Neural crest cell (in vitro differentiated cells): ENCODE results near the gene PRRC2A. TPM values are rescaled to one million over a fixed set of nuclear protein-coding genes. Genes with fewer than 3 reads are reported as not detected.

ENCODE experiments used
- DNase-seq: peaks from one replicate; pipeline ENCODE4 v3.0.0; 2021; ENCODE audit warnings: low read depth, mixed read lengths, low spot score
- H3K27ac Mint-ChIP-seq: one replicate; pipeline ENCODE4 v1.8.0; 2021; ENCODE audit warnings: mild to moderate bottlenecking, mixed read lengths; ENCODE audit not compliant: unreplicated experiment
- H3K27me3 Mint-ChIP-seq: 2 replicates; pipeline ENCODE4 v1.8.0; 2021; ENCODE audit warnings: low read depth, mild to moderate bottlenecking, mixed read lengths
- H3K36me3 Mint-ChIP-seq: 2 replicates; pipeline ENCODE4 v1.8.0; 2021; ENCODE audit warnings: low read depth, mild to moderate bottlenecking, mixed read lengths
- H3K4me1 Mint-ChIP-seq: 2 replicates; pipeline ENCODE4 v1.8.0; 2021; ENCODE audit warnings: mixed read lengths
- H3K4me3 Mint-ChIP-seq: one replicate; pipeline ENCODE4 v1.8.0; 2021; ENCODE audit warnings: mild to moderate bottlenecking, mixed read lengths
- H3K9me3 Mint-ChIP-seq: 2 replicates; pipeline ENCODE4 v1.8.0; 2021; ENCODE audit warnings: mixed read lengths
- total RNA-seq: library from RNA; stranded (reverse); gene quantifications from 2 replicates; pipeline ENCODE4 v1.2.1, GENCODE V29; 2021
- TF ChIP-seq, protein P1 (sequence below): fragments of 200-600 bp; sonication (generic); conservative IDR thresholded peaks from 2 replicates; pipeline ENCODE4 v1.5.0; 2021; ENCODE audit warnings: antibody characterized with exemption, mild to moderate bottlenecking

PRRC2A gene
- total RNA-seq, 1 donor from 2014 or later: 356 TPM

DNA sequence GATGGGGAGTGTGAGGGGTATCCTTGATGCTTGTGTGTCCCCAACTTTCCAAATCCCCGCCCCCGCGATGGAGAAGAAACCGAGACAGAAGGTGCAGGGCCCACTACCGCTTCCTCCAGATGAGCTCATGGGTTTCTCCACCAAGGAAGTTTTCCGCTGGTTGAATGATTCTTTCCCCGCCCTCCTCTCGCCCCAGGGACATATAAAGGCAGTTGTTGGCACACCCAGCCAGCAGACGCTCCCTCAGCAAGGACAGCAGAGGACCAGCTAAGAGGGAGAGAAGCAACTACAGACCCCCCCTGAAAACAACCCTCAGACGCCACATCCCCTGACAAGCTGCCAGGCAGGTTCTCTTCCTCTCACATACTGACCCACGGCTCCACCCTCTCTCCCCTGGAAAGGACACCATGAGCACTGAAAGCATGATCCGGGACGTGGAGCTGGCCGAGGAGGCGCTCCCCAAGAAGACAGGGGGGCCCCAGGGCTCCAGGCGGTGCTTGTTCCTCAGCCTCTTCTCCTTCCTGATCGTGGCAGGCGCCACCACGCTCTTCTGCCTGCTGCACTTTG lies 45.1 kb upstream of the PRRC2A start, which contains the start of gene TNF:
TNF (plus strand) TSS at position 231 of the 567 bp plus-strand sequence; CDS start at position 408, 177 bp downstream.
- no peak for DNase-seq
- TF ChIP-seq, protein P1, sequence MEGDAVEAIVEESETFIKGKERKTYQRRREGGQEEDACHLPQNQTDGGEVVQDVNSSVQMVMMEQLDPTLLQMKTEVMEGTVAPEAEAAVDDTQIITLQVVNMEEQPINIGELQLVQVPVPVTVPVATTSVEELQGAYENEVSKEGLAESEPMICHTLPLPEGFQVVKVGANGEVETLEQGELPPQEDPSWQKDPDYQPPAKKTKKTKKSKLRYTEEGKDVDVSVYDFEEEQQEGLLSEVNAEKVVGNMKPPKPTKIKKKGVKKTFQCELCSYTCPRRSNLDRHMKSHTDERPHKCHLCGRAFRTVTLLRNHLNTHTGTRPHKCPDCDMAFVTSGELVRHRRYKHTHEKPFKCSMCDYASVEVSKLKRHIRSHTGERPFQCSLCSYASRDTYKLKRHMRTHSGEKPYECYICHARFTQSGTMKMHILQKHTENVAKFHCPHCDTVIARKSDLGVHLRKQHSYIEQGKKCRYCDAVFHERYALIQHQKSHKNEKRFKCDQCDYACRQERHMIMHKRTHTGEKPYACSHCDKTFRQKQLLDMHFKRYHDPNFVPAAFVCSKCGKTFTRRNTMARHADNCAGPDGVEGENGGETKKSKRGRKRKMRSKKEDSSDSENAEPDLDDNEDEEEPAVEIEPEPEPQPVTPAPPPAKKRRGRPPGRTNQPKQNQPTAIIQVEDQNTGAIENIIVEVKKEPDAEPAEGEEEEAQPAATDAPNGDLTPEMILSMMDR: no peak
- Mint-ChIP-seq H3K4me3 (no peak within 1 kb of the TSS), H3K27me3 (peaks cover 3% of the 10 kb centered on the region), H3K9me3 (no peaks in the 10 kb centered on the region), H3K27ac (no peak within 1 kb of the TSS), H3K36me3 (no peaks in the 10 kb centered on the region), H3K4me1 (peaks cover 2% of the 10 kb centered on the region)

GRCh38 chr6:31575952-31576685 lies 44.4 kb upstream of the PRRC2A start:
- Mint-ChIP-seq H3K9me3 (no peaks in the 10 kb centered on the region), H3K27me3 (peaks cover 8% of the 10 kb centered on the region), H3K27ac (no peak overlapping the region), H3K4me3 (no peak overlapping the region), H3K36me3 (no peaks in the 10 kb centered on the region), H3K4me1 (peaks cover 7% of the 10 kb centered on the region)
- DNase-seq: no peak
- TF ChIP-seq, protein P1: no peak

DNA sequence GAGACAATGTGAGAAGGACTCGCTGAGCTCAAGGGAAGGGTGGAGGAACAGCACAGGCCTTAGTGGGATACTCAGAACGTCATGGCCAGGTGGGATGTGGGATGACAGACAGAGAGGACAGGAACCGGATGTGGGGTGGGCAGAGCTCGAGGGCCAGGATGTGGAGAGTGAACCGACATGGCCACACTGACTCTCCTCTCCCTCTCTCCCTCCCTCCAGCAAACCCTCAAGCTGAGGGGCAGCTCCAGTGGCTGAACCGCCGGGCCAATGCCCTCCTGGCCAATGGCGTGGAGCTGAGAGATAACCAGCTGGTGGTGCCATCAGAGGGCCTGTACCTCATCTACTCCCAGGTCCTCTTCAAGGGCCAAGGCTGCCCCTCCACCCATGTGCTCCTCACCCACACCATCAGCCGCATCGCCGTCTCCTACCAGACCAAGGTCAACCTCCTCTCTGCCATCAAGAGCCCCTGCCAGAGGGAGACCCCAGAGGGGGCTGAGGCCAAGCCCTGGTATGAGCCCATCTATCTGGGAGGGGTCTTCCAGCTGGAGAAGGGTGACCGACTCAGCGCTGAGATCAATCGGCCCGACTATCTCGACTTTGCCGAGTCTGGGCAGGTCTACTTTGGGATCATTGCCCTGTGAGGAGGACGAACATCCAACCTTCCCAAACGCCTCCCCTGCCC lies 43.5 kb upstream of the PRRC2A start:
- H3K4me3 Mint-ChIP-seq: no peak overlapping the region
- no peaks in the 10 kb centered on the region for H3K36me3 Mint-ChIP-seq
- H3K27me3 Mint-ChIP-seq: peaks cover 18% of the 10 kb centered on the region
- TF ChIP-seq, protein P1: no peak
- H3K4me1 Mint-ChIP-seq: peaks cover 16% of the 10 kb centered on the region
- H3K9me3 Mint-ChIP-seq: no peaks in the 10 kb centered on the region
- no peak for DNase-seq
- H3K27ac Mint-ChIP-seq: peak overlapping the region; percentile 35

DNA sequence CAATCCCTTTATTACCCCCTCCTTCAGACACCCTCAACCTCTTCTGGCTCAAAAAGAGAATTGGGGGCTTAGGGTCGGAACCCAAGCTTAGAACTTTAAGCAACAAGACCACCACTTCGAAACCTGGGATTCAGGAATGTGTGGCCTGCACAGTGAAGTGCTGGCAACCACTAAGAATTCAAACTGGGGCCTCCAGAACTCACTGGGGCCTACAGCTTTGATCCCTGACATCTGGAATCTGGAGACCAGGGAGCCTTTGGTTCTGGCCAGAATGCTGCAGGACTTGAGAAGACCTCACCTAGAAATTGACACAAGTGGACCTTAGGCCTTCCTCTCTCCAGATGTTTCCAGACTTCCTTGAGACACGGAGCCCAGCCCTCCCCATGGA lies 42.9 kb upstream of the PRRC2A start:
- DNase-seq: no peak
- TF ChIP-seq, protein P1: no peak
- Mint-ChIP-seq H3K27me3 (peaks cover 18% of the 10 kb centered on the region), H3K9me3 (no peaks in the 10 kb centered on the region), H3K4me1 (peaks cover 16% of the 10 kb centered on the region), H3K36me3 (no peaks in the 10 kb centered on the region), H3K4me3 (no peak overlapping the region), H3K27ac (no peak overlapping the region)

DNA sequence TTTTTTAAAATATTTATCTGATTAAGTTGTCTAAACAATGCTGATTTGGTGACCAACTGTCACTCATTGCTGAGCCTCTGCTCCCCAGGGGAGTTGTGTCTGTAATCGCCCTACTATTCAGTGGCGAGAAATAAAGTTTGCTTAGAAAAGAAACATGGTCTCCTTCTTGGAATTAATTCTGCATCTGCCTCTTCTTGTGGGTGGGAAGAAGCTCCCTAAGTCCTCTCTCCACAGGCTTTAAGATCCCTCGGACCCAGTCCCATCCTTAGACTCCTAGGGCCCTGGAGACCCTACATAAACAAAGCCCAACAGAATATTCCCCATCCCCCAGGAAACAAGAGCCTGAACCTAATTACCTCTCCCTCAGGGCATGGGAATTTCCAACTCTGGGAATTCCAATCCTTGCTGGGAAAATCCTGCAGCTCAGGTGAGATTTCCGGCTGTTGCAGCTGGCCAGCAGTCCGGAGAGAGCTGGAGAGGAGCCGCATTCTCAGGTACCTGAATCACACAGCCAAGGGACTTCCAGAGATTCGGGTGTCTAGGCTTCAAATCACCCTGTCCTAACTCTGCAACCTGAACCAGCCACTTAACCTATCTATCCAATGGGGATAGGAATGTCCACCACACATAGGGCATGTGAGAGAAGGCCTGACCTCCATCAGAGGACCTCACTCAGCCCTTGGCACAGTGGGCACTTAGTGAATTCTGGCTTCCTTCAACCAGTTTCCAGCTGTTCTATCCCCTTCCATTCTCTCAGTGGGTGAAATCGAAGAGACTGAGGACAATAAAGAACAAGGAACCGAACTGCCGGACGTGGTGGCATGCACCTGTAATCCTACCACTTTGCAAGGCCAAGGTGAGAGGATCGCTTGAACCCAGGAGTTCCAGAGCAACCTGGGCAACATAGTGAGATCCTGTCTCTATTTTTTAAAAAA lies 42.1 kb upstream of the PRRC2A start:
- H3K9me3 Mint-ChIP-seq: no peaks in the 10 kb centered on the region
- no peak overlapping the region for H3K27ac Mint-ChIP-seq
- H3K27me3 Mint-ChIP-seq: peaks cover 15% of the 10 kb centered on the region
- no peaks in the 10 kb centered on the region for H3K36me3 Mint-ChIP-seq
- no peak for DNase-seq
- H3K4me1 Mint-ChIP-seq: peaks cover 16% of the 10 kb centered on the region
- H3K4me3 Mint-ChIP-seq: no peak overlapping the region
- TF ChIP-seq, protein P1: no peak
